Esophagus squamous epithelium (tissue), 4 donors: ENCODE data around the gene ARHGAP27.

Experiments
- CTCF ChIP-seq, 6 experiments: fragments of 450-650 bp in 4 of 6; fragments of 200-600 bp in 2 of 6; sonication (generic) in 2 of 6; IDR thresholded peaks; one replicate each; pipeline ENCODE4 v1.5.1; 2016 to 2019; ENCODE audit warnings: antibody characterized with exemption in 6 of 6, mild to moderate bottlenecking in 4 of 6, moderate library complexity in 4 of 6
- POLR2A ChIP-seq, 4 donors: fragments of 450-650 bp; IDR thresholded peaks; one replicate each; pipeline ENCODE4 v1.6.1; 2017; ENCODE audit warnings: antibody characterized with exemption in 4 of 4, mild to moderate bottlenecking in 4 of 4, moderate library complexity in 3 of 4

GRCh38 chr17:45366049-45366448 lies 66.6 kb downstream of the ARHGAP27 start:
- TF ChIP-seq CTCF (IDR thresholded peaks at IDR 0.05) (no peak), POLR2A (IDR thresholded peaks at IDR 0.05) (no peak)
